Measurements from ENCODE around the gene CYB5D1.
A peak's percentile ranks its signal among the peaks of the same experiment; 100 is the strongest.

Gene CYB5D1

GRCh38 chr17:7833795-7834541 is 23.8 kb upstream of the CYB5D1 start, which contains the start of gene KDM6B:
KDM6B (plus strand) TSS chr17:7834217; CDS start chr17:7845555, 11,338 bp downstream.
- peak; percentile 64 to 85 (median 74) for DNase-seq

GRCh38 chr17:7834542-7834956 is 23.3 kb upstream of the CYB5D1 start:
- peak in 1 of 4 experiments; percentile 56 for DNase-seq

GRCh38 chr17:7834957-7835813 is 22.6 kb upstream of the CYB5D1 start:
- DNase-seq: peak; percentile 72 to 86 (median 76)

- DNase-seq: no peak
Observed at GRCh38 chr17:7835814-7836595, 21.8 kb upstream of the CYB5D1 start.

GRCh38 chr17:7836596-7837407 is 21.0 kb upstream of the CYB5D1 start:
- DNase-seq: no peak

GRCh38 chr17:7837408-7838088 is 20.3 kb upstream of the CYB5D1 start:
- no peak for DNase-seq

- DNase-seq: no peak
Observed at GRCh38 chr17:7838090-7839075, 19.4 kb upstream of the CYB5D1 start.

- DNase-seq: no peak
Observed at GRCh38 chr17:7839190-7839875, 18.5 kb upstream of the CYB5D1 start.

- DNase-seq: no peak
Observed at GRCh38 chr17:7839876-7840261, 17.9 kb upstream of the CYB5D1 start.

- no peak for DNase-seq
Observed at GRCh38 chr17:7840441-7840840, 17.4 kb upstream of the CYB5D1 start.

GRCh38 chr17:7840875-7841274 is 16.9 kb upstream of the CYB5D1 start:
- DNase-seq: no peak

GRCh38 chr17:7841396-7841914 is 16.3 kb upstream of the CYB5D1 start:
- peak; percentile 70 to 89 (median 80) for DNase-seq

GRCh38 chr17:7841915-7842379 is 15.9 kb upstream of the CYB5D1 start:
- peak; percentile 73 to 82 (median 80) for DNase-seq

- peak; percentile 68 to 85 (median 80) for DNase-seq
Observed at GRCh38 chr17:7842380-7843256, 15.2 kb upstream of the CYB5D1 start.

- peak in 1 of 4 experiments; percentile 61 for DNase-seq
Observed at GRCh38 chr17:7843257-7843535, 14.6 kb upstream of the CYB5D1 start.

- DNase-seq: peak; percentile 77 to 90 (median 80)
Observed at GRCh38 chr17:7843536-7844291, 14.1 kb upstream of the CYB5D1 start.
